Stimulated activated CD4-positive, alpha-beta T cell treated with anti-CD3 and anti-CD28 coated beads, Interleukin-1b, Interleukin-23, amount 100 ng/mL, for 24 hours (primary cell): ENCODE measurements around the gene STK16.
"Not testable (repeated sequence)": the region's sequence is repeated elsewhere in the genome, so short reads cannot be mapped to it uniquely, and the experiment has no call there.

ENCODE experiments used
- DNase-seq, 4 experiments: peaks; one replicate each; pipeline ENCODE4 v3.0.0-alpha.2; 2020; ENCODE audit warnings: low read depth in 4 of 4, low spot score in 1 of 4

The STK16 gene

DNA sequence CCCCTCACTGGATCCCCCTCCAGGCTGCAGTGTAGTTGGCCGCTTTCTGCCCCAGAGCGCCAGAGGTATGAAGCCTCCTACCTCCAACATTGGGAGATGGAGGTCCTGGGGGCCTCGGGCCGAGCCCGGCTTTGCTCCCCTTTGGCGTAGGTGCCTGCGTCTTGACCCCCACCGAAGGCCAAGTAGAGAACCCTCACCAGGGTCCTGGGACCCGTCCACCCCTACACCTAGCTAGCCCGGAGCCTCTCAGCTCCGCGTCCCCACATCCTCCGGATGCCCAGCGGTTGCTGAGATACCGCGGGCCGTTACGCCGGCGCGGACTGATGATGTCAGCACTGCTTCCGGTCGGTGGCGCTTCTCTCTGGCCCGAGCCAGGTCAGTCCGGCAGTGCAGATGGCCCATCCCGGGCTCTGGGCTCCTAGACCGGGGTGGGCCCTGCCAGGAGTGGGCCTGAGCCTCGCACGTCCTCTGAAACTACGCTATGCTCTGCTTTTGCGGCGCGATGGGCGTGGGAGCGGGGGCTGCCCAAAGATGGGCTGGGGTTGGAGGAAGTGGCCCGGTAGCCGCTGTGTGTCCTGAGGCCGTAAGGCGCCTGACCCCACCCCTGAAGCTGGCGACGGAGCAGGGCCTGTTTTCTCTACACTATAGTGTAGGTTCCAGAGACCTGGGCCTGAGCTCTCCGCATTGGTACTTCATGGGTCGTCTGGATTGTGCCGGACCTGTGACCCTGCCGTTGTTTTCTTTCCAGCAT is at the start of gene STK16, which contains the start of gene GLB1L:
Gene STK16, plus strand, starts transcription at position 332 of the 751 bp plus-strand sequence. CDS start 521 bp downstream, outside the sequence.
Gene GLB1L, minus strand, starts transcription at position 297 of the 751 bp plus-strand sequence. CDS start 1,871 bp downstream, outside the sequence.
- peak; percentile 76 to 88 (median 83) for DNase-seq

DNA sequence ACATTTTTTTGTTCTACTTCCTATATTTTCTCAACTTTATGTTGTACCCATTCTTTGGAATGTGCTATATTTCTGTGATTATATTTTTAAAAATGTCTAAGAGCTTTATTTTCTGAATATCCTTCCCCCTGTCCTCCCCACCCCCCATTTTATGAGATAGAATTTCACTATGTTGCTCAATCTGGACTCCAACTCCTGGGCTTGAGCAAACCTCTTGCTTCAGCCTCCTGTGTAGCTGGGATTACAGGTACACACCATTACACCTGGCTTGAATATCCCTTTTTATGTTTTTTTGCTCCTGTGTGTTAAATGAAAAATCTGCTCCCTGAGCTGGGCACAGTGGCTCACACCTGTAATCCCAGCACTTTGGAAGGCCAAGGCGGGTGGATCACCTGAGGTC is 47.9 kb upstream of the STK16 start:
- DNase-seq = no peak

DNA sequence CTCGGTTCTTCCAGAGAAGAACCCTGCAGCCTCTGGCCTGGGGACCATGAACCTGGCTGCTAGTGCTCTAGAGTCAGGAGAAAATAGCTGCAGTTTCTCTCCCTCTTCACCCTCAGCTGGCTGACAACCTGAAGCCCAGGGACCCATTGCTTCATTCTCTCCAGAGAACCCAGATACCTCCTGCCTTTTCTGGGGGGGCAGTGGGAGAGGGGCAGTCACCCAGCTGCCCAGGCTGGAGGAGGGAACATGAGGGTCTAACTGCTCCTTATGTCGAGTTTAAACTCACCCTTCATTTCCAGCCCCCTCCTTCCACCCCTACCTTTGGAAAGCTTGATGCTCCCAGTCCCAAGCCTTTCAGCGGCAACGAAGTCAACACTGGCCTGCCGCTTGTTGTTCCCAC is 46.3 kb upstream of the STK16 start:
- DNase-seq = no peak

GRCh38 chr2:219199470-219200211 is 45.6 kb upstream of the STK16 start:
- DNase-seq = no peak

DNA sequence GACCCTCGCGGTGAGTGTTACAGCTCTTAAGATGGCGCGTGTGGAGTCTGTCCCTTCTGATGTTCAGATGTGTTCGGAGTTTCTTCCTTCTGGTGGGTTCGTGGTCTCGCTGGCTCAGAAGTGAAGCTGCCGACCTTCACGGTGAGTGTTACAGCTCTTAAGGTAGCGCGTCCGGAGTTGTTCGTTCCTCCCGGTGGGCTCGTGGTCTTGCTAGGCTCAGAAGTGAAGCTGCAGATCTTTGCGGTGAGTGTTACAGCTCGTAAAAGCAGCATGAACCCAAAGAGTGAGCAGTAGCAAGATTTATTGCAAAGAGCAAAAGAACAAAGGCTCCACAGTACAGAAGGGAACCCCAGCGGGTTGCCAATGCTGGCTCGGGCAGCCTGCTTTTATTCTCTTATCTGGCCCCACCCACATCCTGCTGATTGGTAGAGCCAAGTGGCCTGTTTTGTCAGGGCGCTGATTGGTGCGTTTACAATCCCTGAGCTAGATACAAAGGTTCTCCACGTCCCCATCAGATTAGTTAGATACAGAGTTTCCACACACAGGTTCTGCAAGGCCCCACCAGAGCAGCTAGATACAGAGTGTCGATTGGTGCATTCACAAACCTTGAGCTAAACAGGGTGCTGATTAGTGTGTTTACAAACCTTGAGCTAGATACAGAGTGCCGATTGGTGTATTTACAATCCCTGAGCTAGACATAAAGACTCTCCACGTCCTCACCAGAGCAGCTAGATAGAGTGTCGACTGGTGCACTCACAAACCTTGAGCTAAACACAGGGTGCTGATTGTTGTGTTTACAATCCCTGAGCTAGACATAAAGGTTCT is 44.6 kb upstream of the STK16 start:
- not testable (repeated sequence) for DNase-seq

- not testable (repeated sequence) for DNase-seq
Observed at GRCh38 chr2:219201331-219201730, 43.9 kb upstream of the STK16 start.

- DNase-seq = no peak
Observed at GRCh38 chr2:219204425-219205164, 40.7 kb upstream of the STK16 start.

DNA sequence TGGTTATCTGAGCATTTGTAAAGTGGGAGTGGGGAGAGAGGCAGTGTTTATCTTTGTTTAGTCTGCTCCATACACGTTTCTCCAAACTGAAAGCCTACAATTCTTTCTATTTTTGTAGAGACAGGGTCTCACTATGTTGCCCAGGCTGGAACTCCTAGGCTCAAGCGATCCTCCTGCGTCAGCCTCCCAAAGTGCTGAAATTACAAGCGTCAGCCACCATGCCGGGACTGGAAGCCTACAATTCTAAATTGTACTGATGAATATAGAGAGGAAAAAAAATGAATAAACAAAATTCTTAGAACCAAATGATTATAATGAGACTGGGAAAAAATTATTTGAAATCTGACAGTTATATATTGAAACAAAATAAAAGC is 40.1 kb upstream of the STK16 start:
- DNase-seq = no peak

DNA sequence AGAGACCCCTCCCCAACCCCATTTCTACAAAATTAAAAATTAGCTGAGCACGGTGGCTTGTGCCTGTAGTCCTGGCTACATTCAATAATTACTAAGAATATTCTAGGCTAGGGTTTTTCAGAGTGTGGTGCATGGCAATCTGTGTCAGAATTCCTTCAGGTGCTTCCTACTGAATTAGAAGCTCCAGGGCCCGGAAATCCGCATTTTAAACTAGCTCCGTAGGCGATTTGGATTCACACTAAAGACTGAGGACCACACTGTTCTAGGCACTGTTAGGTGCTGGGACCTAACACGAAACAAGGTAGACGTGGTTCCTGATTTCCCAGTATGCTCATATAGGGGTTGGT is 39.3 kb upstream of the STK16 start:
- DNase-seq = no peak

DNA sequence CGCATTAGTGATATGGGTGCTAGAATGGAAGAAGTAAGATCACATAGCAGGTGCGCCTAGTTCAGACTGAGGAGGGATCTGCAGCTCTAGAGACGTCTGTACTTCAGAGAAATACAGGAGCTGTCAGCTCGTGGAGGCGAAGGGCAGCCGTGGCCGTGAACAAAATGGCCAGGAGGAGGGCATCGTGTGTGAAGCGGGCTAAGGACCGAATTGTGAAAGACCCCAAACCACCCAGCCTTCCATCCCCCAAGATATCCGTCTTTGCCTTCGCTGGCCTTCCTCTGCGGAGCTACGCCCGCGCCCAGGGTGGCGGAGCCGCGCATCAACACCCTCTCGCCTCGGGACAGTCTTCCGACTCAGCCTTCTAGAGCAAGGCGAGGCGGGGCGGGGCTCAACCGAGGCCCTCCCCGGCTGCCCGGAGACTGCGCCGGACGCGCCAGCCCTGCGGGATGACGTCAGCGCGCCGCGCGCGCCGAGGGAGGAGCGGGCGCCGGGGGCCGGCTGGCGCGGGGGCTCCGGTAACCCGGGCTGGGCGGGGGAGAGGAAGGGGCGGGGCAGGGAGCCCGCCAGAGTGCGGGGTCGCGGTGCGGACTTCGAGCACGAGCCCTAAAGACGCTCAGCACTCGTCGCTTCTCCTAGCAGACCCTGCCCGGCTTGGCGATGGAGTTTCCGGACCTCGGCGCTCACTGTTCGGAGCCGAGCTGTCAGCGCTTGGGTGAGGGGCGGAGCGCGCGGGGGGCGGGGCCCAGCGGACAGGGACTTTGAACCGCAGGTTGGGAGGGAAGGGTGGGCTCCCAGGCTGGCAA is 38.7 kb upstream of the STK16 start, which contains the start of gene ZFAND2B:
Gene ZFAND2B, plus strand, starts transcription at position 455 of the 806 bp plus-strand sequence. Its CDS starts 206 bp downstream, at position 661.
- peak; percentile 91 to 92 (median 92) for DNase-seq

- DNase-seq = no peak
Observed at GRCh38 chr2:219207134-219207883, 38.0 kb upstream of the STK16 start.

DNA sequence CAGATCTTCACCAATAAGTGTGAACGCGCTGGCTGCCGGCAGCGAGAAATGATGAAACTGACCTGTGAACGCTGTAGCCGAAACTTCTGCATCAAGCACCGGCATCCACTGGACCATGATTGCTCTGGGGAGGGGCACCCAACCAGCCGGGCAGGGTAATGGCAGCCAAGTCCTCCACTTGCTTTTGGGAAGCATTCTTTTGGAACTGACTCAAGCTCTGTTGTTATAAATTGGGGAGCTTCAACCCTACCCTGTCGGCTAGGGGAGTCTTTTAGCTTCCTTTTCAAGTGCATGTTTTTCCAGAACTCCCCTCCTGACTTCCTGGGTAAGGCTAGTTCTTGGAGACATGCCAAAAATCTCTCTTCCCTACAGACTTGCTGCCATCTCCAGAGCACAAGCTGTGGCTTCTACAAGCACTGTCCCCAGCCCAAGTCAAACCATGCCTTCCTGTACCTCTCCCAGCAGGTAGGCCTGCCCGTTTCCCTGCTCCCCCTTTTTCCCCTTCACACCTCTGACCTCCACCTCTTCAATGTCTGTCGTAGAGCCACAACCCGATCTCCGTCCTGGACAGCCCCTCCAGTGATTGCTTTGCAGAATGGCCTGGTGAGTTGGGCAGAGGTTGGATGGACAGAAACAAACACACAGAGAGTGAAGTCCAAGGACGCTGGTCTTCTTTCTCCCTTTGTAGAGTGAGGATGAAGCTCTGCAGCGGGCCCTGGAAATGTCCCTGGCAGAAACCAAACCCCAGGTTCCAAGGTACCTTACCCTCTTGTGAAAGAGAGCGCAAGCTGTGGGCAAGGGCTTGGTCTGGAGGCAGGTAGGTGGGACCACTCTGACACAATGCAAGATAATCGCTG is 37.2 kb upstream of the STK16 start:
- DNase-seq = no peak

DNA sequence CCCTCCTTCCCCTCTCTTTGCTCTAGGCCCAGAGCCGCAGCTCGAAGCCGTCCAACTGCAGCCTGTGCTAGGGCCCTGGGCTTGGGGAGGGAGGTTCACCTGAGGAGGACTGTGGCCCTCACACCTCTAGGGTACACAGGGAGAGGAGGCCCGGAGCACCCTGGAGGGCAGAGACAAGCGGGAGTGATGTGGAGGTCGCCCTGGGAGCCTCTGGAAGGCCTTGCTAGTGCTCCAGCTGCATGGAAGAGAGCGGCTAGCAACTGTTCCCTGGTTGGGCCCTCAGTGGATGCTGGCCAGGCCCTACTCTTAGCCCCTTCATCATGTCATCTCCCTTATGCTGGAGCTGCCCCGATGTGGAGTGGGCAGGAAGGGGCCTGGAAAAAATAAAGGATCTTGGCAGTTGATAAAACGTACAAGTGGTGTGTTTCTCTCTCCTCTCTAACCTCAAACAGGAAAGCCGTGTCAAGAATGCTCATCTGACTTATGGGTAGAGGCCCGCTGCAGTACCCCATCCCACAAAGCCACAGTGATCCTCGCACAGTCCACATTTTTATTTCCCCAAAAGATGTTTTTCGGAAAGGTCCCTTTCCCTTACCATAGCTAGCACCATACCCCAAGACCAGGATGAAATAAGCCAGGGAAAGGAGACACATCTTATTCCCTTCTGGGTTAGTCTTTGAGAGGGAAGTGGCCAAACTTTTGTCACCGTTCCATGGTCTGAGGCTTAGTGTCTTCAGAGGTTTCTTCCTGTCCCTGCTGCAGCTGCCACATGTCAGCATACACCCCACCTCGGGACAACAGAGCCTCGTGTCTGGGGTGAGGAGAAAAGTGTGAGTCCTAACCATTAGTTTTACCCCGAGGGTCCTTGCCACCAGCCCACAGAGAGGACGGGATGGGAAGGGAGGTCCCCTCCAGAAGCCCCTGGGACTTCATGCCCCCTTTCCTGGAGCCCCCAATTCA is 35.8 kb upstream of the STK16 start:
- DNase-seq = no peak

- no peak for DNase-seq
Observed at GRCh38 chr2:219210196-219210885, 34.9 kb upstream of the STK16 start.

- no peak for DNase-seq
Observed at GRCh38 chr2:219210886-219211362, 34.4 kb upstream of the STK16 start.

- DNase-seq = no peak
Observed at GRCh38 chr2:219213026-219213415, 32.3 kb upstream of the STK16 start.
